T-helper 2 cell (primary cell): ENCODE measurements around the gene RNF223.
A peak's percentile ranks its signal among the peaks of the same experiment; 100 is the strongest.
"Not testable (repeated sequence)": the region's sequence is repeated elsewhere in the genome, so short reads cannot be mapped to it uniquely, and the experiment has no call there.

Experiments used
- DNase-seq, 5 experiments: peaks; one replicate each; pipeline versions ENCODE4 v3.0.0 to v3.0.0-alpha.2; 2012 to 2022

The RNF223 gene

DNA sequence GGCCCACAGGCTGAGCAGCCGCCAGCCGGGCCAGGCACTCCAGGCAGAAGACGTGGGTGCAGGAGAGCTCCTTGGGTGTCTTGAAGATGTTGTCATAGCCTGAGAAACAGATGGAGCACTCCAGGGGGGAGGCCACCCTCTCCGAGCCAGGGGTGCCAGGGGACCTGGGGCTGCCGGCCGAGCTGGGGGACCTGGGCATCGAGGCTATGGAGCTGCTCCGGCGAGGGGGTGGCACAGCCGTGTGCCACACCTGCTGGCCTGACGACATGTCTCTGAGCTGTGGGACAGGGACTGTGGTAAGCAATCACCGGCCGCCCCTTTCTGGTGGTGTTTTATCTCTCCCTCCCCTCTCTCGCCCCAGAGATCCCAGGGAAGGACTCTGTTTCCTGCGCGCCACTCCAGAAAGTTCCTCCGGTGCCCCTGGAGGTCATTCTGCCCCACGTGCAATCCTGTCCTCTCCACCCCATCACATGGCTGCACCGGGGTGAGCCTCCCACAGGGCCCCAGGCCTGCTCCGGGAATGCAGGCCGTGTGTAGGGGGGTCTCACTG is 1.7 kb downstream of the RNF223 start:
- no peak for DNase-seq

DNA sequence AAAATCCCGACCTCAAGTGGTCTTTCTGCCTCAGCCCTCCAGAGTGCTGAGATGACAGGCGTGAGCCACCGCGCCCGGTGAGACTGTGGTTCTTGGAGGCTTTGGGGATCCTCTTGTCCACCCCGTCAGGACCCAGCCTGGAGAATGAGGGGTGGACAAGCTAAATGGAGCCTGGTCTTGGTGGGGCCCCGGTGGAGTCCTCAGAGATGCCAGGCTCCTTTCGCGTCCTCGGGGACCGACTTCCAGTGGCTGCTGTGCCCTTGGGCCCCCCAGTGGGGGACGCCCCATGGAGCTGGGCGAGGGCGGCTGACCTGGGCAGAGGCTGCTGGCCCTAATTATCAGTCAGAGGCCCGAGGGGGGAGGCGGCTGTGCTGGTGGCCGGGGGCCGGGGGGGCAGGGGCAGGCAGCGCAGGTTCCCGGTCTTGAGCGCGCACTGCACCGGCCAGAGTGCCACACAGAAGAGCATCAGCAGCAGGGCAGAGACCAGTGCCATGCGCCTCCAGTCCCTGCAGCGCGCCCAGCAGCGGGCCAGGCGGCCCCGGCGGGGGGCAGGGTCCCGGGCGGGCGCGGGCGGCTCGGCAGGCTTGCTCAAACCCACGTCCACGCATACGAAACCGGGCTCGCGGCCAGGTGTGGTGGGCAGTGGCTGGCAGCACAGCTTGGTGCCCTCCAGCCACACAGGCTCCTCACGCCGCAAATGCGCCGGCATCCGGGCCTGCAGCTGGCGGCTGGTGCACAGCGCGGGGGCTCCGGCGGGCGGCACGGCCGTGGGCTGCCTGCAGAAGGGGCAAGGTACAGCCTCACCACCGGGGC is 2.4 kb downstream of the RNF223 start:
- no peak for DNase-seq

DNA sequence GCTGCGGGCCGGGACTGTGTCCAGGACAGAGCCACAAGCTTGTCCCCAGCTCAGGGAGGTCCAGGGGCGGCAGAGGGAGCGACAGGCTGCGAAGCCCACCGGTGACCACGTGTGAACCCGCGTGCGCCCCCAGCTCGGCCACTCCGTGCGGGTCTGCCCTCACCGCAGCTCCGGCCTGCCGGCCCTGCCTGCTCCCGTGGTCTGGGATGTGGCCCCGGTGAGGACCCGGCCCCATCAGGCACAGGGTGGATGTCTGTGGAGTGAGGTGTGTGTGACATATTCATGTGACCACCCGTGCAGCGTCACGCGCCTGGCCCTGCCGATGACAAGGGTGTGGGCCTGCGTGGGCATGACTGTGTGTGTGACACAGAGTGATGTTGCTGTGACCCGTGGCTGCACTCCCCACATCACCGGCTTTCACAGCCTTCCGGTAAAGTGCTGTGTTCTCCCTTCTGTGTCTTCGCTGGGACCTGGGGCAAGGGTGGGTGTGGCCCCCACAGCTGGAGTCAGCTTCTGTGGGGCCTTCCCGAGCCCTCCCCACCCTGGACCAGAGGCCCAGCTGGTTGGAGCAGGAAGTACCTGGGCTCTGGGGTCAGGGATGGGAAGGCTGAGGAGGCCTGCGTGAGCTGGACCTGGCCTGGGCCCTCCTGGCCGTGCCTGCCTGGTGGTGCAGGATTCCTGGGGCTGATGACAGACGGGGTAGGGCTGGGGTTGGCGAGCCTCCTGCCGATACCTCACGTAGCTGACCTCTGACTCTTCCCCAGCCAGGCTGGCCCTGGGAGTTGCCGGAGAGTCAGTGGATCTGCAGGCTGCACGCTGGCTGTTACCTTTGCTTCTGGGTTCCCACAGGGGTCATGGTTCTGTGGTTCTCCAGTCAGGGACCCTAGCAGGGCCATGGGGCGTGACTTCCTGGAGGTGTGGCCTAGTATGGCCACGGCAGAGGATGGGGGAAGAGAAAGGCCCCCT is 4.1 kb downstream of the RNF223 start:
- DNase-seq: no peak

DNA sequence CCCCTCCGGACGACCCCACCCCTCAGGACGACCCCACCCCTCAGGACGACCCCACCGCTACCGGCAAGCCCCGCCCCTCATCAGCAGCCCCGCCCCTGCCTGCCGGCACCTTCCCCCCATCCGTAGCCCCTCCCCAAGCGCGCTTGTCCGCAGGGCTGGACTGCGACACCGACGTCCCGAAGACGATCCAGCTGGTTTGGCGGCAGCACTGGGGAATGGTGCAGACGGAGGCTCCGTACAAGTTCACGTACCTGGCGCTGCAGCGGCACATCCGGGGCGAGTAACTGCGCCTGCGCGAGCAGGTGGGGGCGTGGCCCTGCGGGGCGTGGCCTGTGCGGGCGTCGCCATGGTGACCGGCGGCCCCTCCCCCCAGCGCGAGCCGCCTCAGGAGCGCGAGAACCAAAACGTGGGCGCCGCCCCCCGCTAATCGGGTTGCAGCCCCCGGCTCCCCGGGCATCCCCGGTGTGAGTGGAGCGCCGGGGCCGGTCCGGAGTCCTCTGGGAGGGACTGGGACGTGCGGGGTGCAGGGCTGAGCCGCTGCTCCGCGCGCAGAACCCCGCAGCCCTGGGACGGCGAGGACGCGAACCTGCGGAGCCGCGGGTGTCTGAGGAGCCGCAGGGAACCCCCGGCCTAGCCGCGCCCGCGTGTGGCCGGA is 4.9 kb downstream of the RNF223 start:
- peak; percentile 80 to 87 (median 83) for DNase-seq

DNA sequence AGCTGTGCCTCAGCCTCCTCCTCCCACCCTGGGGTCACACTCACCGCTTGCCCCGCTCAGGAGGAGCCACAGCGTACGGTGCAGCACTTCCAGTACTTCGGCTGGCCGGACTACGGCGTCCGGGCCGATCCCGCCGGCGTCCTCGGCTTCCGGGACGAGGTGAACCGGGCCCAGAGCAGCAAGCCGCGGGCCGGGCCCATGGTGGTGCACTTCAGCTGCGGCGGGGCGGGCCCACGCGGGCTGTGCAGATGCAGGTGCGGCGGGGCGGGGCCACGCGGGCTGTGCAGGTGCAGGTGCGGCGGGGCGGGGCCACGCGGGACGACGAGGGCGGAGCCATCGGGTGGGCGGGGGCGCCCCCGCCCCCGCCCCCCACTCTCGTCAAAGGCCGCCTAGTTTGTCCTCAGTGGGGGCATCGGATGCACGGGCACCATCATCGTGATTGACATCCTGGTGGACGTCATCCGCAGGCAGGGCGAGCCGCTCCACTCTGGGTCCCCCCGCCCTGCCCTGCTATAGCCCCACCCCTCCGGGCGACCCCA is 5.5 kb downstream of the RNF223 start:
- DNase-seq: peak in 4 of 5 experiments; percentile 23 to 65 (median 54)

DNA sequence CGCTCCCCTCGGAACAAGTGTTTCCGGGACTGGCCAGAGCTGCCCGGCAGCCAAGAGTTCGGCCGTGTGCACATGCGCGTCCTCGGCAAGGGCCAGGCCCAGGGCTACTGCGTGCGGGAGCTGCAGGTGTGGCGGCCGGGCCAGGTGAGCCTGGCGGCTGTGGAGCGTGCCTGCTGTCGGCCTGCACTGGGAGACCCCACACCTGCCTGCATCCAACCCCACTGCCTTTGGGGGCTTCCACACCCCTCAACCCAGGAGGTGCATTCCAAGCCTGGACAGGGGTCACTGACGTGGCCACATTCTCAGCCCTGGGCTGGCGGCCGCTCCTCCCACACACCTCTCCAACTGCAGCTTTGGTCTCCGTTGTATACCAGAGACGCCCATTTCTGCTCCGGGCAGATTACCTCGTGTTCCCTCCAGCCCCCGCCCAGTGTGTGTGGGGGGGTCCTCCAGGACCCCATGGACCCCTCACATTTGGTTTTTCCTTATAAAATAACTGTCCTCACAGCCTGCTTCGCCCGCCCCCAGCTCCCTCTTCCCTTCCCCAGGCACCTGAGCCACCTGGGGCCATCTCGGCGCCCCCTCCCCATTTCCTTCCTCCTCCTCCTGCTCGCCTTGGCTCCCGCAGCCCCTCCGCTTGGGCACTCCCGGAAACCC is 6.1 kb downstream of the RNF223 start:
- DNase-seq: no peak

DNA sequence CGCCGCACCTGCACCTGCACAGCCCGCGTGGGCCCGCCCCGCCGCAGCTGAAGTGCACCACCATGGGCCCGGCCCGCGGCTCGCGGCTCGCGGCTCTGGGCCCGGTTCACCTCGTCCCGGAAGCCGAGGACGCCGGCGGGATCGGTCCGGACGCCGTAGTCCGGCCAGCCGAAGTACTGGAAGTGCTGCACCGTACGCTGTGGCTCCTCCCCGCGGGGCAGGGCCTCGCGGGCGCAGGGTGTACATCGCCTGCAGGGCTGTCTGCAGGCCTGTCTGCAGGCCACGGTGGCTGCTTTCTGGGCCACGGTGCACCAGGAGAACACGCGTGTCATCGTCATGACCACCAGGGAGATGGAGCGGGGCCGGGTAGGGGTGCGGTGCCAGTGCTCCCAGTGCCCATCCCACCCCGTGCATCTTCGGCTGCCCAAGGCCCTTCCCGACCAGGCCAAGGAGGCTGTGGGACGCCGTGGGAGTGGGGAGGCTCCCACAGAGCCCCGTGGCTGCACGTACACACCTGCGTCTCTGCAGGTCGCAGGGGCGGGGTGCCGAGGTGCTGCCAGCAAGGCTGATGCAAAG is 6.7 kb downstream of the RNF223 start:
- DNase-seq: no peak

DNA sequence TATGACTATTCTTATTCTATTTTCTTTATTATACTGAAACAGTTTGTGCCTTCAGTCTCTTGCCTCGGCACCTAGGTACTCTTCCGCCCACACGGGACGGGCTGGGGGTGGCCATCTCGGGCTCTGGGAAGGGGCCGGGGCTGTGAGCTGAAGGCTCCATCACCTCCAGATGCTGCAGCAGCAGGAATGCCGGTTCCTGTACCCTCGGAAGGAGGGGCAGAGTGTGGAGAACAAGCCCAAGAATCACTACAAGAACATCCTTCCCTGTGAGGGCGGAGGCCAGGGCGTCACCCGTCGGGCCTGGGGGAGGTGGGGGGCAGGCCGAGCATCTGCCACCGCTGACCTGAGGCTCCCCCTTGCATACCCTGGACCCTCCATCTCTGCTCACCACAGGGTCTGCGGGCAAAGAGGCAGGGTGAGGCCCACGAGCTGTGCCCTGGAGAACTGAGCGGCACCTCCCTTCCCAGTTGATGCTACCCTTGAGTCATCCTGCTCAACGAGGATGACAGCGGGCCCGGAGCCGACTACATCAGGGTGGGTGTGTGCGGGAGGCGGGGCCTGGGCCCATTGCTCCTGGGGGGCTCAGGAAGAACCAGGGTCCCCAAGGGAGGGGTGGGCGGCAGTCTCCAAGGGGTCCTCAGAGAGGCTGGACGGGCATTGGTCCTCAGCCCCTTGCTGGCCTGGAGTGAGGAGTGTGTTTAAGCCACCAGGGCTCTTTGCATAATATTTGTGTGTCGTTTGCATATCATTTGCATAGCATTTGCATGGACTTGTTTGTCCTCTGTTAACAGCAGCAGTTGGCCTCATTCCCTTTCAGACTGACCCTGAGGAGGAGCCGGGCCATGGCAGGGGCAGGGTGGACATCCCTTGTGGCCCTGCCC is 7.5 kb downstream of the RNF223 start:
- DNase-seq: no peak

DNA sequence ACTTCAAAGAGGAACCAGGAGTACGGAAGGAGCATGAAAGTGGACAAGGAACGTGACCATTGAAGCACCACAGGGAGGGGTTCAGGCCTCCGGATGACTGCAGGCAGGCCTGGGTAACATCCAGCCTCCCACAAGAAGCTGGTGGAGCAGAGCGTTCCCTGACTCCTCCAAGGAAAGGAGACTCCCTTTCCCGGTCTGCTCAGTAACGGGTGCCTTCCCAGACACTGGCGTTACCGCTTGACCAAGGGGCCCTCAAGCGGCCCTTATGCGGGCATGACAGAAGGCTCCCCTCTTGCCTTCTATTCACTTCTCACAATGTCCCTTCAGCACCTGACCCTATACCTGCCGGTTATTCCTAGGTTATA is 8.2 kb downstream of the RNF223 start:
- DNase-seq: not testable (repeated sequence)

DNA sequence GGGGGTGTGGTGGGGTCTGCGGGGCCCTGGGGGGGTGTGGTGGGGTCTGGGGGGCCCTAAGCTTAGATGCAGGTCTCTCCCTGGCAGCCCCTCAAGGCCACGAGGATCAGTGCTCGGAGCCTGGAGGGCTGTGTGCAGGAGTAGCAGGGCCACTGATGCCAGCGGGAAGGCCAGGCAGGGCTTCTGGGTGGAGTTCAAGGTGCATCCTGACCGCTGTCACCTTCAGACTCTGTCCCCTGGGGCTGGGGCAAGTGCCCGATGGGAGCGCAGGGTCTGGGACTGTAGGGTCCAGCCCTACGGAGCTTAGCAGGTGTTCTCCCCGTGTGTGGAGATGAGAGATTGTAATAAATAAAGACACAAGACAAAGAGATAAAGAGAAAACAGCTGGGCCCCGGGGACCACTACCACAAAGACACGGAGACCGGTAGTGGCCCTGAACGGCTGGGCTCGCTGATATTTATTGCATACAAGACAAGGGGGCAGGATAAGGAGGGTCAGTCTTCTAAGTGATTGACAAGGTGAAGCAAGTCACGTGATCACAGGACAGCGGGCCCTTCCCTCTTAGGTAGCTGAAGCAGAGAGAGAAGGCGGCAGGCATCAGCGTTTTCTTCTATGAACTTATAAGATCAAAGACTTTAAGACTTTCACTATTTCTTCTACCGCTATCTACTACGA is 8.7 kb downstream of the RNF223 start:
- peak in 1 of 5 experiments; percentile 34 for DNase-seq

DNA sequence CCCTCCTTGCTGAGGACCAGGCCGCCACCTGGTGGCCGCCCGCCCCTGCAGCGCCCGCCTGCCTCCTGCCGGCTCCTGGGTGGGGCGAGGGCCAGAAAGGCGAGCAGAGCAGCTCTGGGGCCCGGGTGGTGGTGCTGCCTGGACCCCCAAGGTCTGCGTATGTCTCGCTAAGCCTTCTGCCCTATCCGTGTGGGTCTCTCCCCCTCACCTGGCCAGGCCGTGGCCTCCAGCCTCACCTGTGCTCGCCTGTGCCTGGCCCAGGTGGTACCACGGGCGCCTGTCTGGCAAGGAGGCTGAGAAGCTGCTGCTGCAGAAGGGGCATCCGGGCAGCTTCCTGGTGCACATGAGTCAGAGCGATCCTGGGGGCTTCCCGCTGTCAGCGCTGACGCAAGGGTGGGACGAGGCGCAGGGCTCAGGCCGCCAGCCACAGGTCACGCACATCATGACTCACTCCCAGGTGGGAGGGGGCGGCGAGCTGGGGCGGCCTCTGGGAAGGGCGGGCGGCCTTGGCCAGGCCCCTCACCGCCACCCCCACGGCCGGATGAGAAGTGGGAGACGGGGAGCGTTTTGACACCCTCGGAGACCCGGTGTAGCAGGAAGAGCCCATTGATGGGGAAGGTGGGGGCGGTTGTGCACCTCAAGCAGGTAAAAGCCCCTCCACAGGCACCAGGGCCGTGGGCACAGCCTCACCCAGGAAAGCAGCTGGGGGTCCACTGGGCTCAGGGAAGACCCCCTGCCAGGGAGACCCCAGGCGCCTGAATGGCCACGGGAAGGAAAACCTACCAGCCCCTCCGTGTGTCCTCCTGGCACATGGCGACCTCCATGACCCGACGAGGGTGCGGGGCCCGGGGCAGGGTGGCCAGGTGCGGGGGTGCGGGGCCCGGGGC is 9.9 kb downstream of the RNF223 start:
- peak; percentile 44 to 91 (median 73) for DNase-seq

DNA sequence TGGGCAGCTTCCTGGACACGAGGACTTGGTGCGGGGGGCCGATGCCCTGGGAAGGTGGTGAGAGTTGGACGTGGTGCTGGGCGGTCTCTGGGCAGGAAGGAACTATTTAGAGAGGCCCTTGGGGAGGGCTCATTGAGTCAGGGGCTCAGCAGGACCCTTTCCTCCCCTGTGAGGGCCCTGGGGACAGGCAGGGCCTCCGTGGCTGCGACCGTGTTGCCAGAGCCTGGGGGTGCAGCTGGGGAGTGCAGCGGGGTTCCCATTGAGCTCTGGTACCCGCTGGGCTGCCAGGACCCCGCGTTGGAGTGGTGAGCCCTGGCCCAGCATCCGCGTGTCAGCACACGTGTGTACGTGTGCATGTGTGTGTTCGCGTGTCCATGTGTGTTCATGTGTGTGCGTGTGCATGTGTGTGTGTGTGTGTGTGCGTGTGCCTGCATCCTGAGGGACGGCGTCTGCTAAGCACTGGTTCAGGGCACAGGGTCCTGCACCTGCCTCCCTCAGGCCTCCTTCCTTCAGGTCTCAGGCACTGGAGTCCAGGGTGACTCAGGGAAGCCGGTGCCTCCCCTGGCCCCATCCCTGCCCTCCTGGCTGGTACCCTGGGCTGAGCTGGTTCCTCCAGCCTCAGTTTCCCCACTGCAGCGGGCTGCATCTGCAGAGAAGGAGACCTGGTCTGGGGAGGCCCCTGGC is 10.7 kb downstream of the RNF223 start:
- DNase-seq: no peak

DNA sequence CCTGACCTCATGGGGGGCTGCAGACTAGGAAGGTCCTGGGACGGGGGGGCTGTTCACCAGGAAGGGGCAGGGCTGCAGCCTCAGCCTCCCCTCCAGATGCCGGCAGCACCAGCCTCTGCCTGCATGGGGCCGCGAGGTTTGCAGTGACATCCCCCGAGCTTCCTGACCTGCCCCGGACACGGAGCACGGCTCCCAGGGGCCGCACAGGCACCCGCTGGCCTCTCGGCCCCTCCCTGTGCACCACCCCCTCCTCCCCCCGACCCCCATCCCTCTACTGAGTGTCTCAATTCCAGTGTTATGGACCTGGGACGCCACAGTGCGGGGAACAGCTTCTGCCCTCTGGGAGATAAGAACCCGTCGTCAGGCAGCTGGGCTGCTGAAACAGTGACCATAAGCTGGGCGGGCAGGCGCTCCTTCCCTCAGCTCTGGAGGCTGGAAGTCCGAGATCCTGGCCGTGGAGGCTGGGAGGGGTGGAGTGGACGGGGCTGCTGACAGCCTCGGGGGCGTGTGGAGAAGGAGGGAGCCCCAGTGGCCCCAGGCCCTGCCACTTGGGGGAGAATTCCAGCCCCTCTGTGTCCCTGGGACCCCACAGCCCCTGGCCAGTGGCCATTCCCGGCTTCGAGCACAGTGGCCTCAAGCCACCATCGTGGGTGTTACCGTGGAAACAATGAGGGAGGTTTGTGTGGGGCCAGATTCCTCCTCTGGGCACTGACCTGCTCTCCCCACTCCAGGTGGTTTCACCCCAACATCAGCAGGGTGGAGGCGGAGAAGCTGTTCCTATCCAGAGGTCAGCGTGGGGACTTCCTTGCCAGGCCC is 11.6 kb downstream of the RNF223 start:
- DNase-seq: no peak

DNA sequence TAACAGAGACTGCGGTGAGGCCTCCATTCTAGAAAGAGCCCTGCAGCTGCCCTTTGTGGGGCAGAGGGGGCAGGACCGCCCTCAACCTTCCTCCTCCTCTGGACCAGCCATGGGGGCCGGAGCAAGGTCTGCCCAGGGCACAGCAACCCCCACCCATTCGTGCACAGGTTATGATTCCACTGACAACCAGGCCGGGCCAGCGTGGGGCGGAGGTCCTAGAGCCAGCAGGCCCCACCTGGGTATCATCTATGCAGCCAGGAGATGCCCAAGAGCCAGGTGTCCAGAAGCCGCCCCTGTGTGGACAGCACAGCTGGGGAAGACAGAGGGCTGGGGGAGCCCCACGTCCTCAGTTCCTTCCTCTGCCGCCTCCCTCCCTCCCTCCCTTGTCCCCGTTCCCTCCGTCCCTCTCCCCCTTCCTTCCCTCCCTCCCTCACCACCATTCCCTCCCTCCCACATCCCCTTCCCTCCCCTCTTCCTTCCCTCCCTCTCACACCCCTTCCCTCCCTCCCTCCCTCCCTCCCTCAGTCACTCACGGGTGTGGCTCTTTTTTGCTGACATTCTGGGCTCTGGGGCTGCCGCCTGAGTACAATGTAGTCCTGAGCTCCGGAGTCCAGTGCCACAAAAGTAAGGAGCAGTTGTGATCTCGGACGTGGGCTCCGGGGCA is 12.3 kb downstream of the RNF223 start:
- DNase-seq: peak in 1 of 5 experiments; percentile 57

DNA sequence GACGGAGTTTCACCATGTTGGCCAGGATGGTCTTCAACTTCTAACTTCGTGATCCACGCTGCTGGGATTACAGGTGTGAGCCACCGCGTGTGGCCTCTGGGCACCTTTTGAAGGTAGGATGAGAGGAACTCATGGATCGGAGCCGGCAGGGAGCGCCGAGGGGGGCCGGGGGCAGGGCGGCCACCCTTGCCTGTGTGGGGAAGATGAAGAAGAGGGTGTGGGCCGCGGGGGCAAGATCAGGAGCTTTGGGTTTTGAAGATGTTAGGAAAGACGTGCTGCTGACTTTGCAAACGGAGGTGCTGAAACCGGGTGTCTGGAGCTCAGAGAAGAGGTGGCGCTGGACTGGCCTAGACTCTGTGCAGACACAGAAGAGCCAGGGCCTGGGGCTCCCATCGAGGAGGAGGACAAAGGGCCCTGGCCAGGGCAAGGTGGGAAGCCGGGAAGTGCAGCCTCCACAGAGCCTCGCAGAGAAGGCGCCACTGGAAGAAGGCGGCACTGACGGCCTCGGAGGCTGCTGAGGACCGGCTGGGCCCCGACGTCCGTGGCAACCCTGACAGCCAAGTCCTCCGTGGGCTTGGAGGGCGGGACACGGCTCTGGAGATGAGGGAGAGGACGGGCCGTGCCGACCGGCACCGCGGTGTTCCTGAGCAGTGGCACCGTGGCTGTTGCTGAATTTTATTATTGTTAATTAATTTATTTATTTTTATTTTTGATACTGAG is 13.7 kb downstream of the RNF223 start:
- DNase-seq: no peak
